Ishikawa (cell line): ENCODE measurements around the gene NYNRIN.

Source experiments
- EP300 ChIP-seq: IDR thresholded peaks from 2 replicates; pipeline ENCODE4 v1.6.1; 2012; ENCODE audit warnings: borderline replicate concordance
- TAF1 ChIP-seq: IDR thresholded peaks from 2 replicates; pipeline ENCODE4 v1.6.1; 2012; ENCODE audit warnings: low read depth, mild to moderate bottlenecking
- TCF12 ChIP-seq: IDR thresholded peaks from 2 replicates; pipeline ENCODE4 v1.6.1; 2012; ENCODE audit warnings: low read depth
- YY1 ChIP-seq: IDR thresholded peaks from 2 replicates; pipeline ENCODE4 v1.6.1; 2012; ENCODE audit warnings: low read depth
- ZBTB7A ChIP-seq: IDR thresholded peaks from 2 replicates; pipeline ENCODE4 v1.6.1; 2012; ENCODE audit warnings: low read depth

DNA sequence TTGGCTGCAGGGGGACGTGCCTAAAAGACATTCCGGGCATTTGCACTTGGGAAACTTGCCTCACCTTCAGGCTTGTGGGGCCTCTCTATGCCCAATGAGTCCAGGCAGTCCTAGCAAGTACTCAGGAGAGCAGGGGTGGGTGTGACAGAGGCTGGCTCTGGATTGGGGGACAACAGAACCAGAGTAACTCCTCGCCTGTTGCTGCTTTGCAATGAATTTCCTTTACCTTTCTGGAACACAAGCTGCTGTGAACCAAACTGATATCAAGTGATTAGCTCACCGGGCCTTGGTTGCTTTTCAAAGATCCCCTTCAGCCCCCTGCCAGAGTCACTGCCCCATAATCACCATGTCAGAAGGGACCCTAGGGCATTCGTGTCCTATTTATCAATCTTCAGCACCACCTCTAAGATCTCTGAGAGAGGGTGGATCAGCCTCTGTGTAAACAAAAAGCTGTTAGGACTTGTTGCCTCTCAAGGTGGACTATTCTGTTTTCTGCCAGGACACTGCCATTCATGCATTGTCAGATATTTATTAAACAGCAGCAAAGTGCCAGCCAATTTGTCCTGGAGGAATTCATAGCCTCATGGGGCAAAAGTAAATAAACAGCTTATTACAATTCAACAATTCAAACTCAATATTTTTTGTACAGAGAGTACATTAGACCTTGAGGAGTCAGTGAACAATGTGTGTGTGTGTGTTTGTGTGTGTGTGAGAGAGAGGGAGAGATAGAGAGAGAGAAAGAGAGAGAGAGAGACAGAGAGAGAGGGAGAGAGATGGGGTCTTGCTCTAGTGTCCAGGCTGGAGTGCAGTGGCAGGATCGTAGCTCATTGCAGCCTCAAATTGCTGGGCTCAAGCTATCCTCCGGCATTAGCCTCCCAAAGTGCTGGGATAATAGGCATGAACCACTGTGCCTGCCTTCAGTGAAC lies 19.6 kb upstream of the NYNRIN start:
- TF ChIP-seq EP300 (no peak), TCF12 (no peak), ZBTB7A (no peak), TAF1 (no peak), YY1 (no peak)
